ENCODE results near the gene TSPAN18.

TSPAN18 gene

GRCh38 chr11:44758983-44759382 is 32.2 kb downstream of the TSPAN18 start:
- ATAC-seq = no peak
- Mint-ChIP-seq H3K4me3 (no peak overlapping the region), H3K36me3 (peaks cover 7% of the 10 kb centered on the region), H3K9me3 (peaks cover 9% of the 10 kb centered on the region), H3K27ac (no peak overlapping the region), H3K27me3 (peaks cover 9% of the 10 kb centered on the region), H3K4me1 (no peaks in the 10 kb centered on the region)

GRCh38 chr11:44759743-44760476 is 33.1 kb downstream of the TSPAN18 start:
- peaks cover 9% of the 10 kb centered on the region for H3K27me3 Mint-ChIP-seq
- H3K36me3 Mint-ChIP-seq = peaks cover 7% of the 10 kb centered on the region
- H3K9me3 Mint-ChIP-seq = peaks cover 9% of the 10 kb centered on the region
- ATAC-seq = no peak
- H3K27ac Mint-ChIP-seq = no peak overlapping the region
- no peaks in the 10 kb centered on the region for H3K4me1 Mint-ChIP-seq
- no peak overlapping the region for H3K4me3 Mint-ChIP-seq

GRCh38 chr11:44760477-44760872 is 33.7 kb downstream of the TSPAN18 start:
- H3K4me3 Mint-ChIP-seq = no peak overlapping the region
- no peak for ATAC-seq
- H3K9me3 Mint-ChIP-seq = peaks cover 9% of the 10 kb centered on the region
- H3K4me1 Mint-ChIP-seq = no peaks in the 10 kb centered on the region
- H3K36me3 Mint-ChIP-seq = peaks cover 7% of the 10 kb centered on the region
- H3K27me3 Mint-ChIP-seq = peaks cover 9% of the 10 kb centered on the region
- H3K27ac Mint-ChIP-seq = no peak overlapping the region

GRCh38 chr11:44760917-44761550 is 34.3 kb downstream of the TSPAN18 start:
- H3K36me3 Mint-ChIP-seq = peaks cover 7% of the 10 kb centered on the region
- no peak for ATAC-seq
- peaks cover 9% of the 10 kb centered on the region for H3K9me3 Mint-ChIP-seq
- no peak overlapping the region for H3K4me3 Mint-ChIP-seq
- peaks cover 9% of the 10 kb centered on the region for H3K27me3 Mint-ChIP-seq
- no peaks in the 10 kb centered on the region for H3K4me1 Mint-ChIP-seq
- H3K27ac Mint-ChIP-seq = no peak overlapping the region

- H3K27ac Mint-ChIP-seq = no peak overlapping the region
- no peak for ATAC-seq
- H3K36me3 Mint-ChIP-seq = peaks cover 7% of the 10 kb centered on the region
- peaks cover 9% of the 10 kb centered on the region for H3K9me3 Mint-ChIP-seq
- no peak overlapping the region for H3K4me3 Mint-ChIP-seq
- no peaks in the 10 kb centered on the region for H3K4me1 Mint-ChIP-seq
- H3K27me3 Mint-ChIP-seq = peaks cover 9% of the 10 kb centered on the region
Measured at GRCh38 chr11:44761551-44761961, 34.8 kb downstream of the TSPAN18 start.

- H3K27me3 Mint-ChIP-seq = peaks cover 9% of the 10 kb centered on the region
- no peak for ATAC-seq
- H3K27ac Mint-ChIP-seq = no peak overlapping the region
- H3K36me3 Mint-ChIP-seq = peaks cover 11% of the 10 kb centered on the region
- H3K4me3 Mint-ChIP-seq = no peak overlapping the region
- H3K4me1 Mint-ChIP-seq = no peaks in the 10 kb centered on the region
- peaks cover 8% of the 10 kb centered on the region for H3K9me3 Mint-ChIP-seq
Measured at GRCh38 chr11:44763121-44763820, 36.5 kb downstream of the TSPAN18 start.

- H3K4me3 Mint-ChIP-seq = no peak overlapping the region
- peaks cover 6% of the 10 kb centered on the region for H3K9me3 Mint-ChIP-seq
- H3K27ac Mint-ChIP-seq = no peak overlapping the region
Measured at GRCh38 chr11:44764583-44764982, 37.8 kb downstream of the TSPAN18 start.

GRCh38 chr11:44765026-44765595 is 38.3 kb downstream of the TSPAN18 start:
- Mint-ChIP-seq H3K36me3 (peaks cover 9% of the 10 kb centered on the region), H3K27ac (no peak overlapping the region), H3K4me1 (no peaks in the 10 kb centered on the region), H3K27me3 (peaks cover under 1% of the 10 kb centered on the region), H3K4me3 (no peak overlapping the region), H3K9me3 (peaks cover 3% of the 10 kb centered on the region)
- ATAC-seq = no peak

More at GRCh38 chr11:44764583-44764982, 37.8 kb downstream of the TSPAN18 start:
- no peak for ATAC-seq
- no peaks in the 10 kb centered on the region for H3K4me1 Mint-ChIP-seq
- peaks cover 13% of the 10 kb centered on the region for H3K36me3 Mint-ChIP-seq
- peaks cover 6% of the 10 kb centered on the region for H3K27me3 Mint-ChIP-seq

- no peak for ATAC-seq
- no peak overlapping the region for H3K4me3 Mint-ChIP-seq
- peaks cover 9% of the 10 kb centered on the region for H3K36me3 Mint-ChIP-seq
- H3K4me1 Mint-ChIP-seq = no peaks in the 10 kb centered on the region
- no peaks in the 10 kb centered on the region for H3K27me3 Mint-ChIP-seq
- H3K9me3 Mint-ChIP-seq = peaks cover 3% of the 10 kb centered on the region
- no peak overlapping the region for H3K27ac Mint-ChIP-seq
Measured at GRCh38 chr11:44765676-44766075, 38.9 kb downstream of the TSPAN18 start.

GRCh38 chr11:44766112-44766971 is 39.6 kb downstream of the TSPAN18 start:
- Mint-ChIP-seq H3K27ac (no peak overlapping the region), H3K27me3 (no peaks in the 10 kb centered on the region), H3K4me3 (no peak overlapping the region), H3K4me1 (no peaks in the 10 kb centered on the region), H3K36me3 (peaks cover 9% of the 10 kb centered on the region), H3K9me3 (peaks cover 3% of the 10 kb centered on the region)
- no peak for ATAC-seq

GRCh38 chr11:44766972-44767278 is 40.2 kb downstream of the TSPAN18 start:
- Mint-ChIP-seq H3K4me3 (no peak overlapping the region), H3K27me3 (no peaks in the 10 kb centered on the region), H3K9me3 (peaks cover 3% of the 10 kb centered on the region), H3K36me3 (peaks cover 9% of the 10 kb centered on the region), H3K27ac (no peak overlapping the region), H3K4me1 (no peaks in the 10 kb centered on the region)
- ATAC-seq = no peak

- H3K27me3 Mint-ChIP-seq = no peaks in the 10 kb centered on the region
- no peak overlapping the region for H3K27ac Mint-ChIP-seq
- no peak for ATAC-seq
- H3K9me3 Mint-ChIP-seq = peaks cover 3% of the 10 kb centered on the region
- no peak overlapping the region for H3K4me3 Mint-ChIP-seq
- H3K36me3 Mint-ChIP-seq = peaks cover 9% of the 10 kb centered on the region
- H3K4me1 Mint-ChIP-seq = no peaks in the 10 kb centered on the region
Measured at GRCh38 chr11:44767421-44767820, 40.7 kb downstream of the TSPAN18 start.

- H3K9me3 Mint-ChIP-seq = peaks cover 3% of the 10 kb centered on the region
- H3K4me1 Mint-ChIP-seq = no peaks in the 10 kb centered on the region
- H3K4me3 Mint-ChIP-seq = no peak overlapping the region
- H3K27me3 Mint-ChIP-seq = no peaks in the 10 kb centered on the region
- peaks cover 9% of the 10 kb centered on the region for H3K36me3 Mint-ChIP-seq
- no peak for ATAC-seq
- H3K27ac Mint-ChIP-seq = no peak overlapping the region
Measured at GRCh38 chr11:44770401-44770800, 43.6 kb downstream of the TSPAN18 start.

- Mint-ChIP-seq H3K4me3 (no peak overlapping the region), H3K4me1 (no peaks in the 10 kb centered on the region), H3K27me3 (no peaks in the 10 kb centered on the region), H3K9me3 (peaks cover 3% of the 10 kb centered on the region), H3K27ac (no peak overlapping the region), H3K36me3 (peaks cover 9% of the 10 kb centered on the region)
- no peak for ATAC-seq
Measured at GRCh38 chr11:44771252-44771734, 44.5 kb downstream of the TSPAN18 start.

GRCh38 chr11:44771841-44772240 is 45.1 kb downstream of the TSPAN18 start:
- Mint-ChIP-seq H3K36me3 (peaks cover 9% of the 10 kb centered on the region), H3K27me3 (no peaks in the 10 kb centered on the region), H3K27ac (no peak overlapping the region), H3K4me1 (no peaks in the 10 kb centered on the region), H3K9me3 (peaks cover 3% of the 10 kb centered on the region), H3K4me3 (no peak overlapping the region)
- ATAC-seq = no peak

All from stimulated activated memory B cell treated with anti-CD40 and anti-IgM and Interleukin-4, amounts not matched to agents 10 μg/mL and 1 μg/mL and 100 μg/mL, for 72 hours (primary cell).